Erythroblast (primary cell): ENCODE data around the gene SPATA3.

Experiments used
- GATA1 ChIP-seq: IDR thresholded peaks from 2 replicates; pipeline ENCODE4 v1.6.1; 2011; ENCODE audit warnings: low read depth, mild to moderate bottlenecking, control low read depth, low read length, moderate library complexity
- POLR2A ChIP-seq: IDR thresholded peaks from 2 replicates; pipeline ENCODE4 v1.6.1; 2011; ENCODE audit warnings: mild to moderate bottlenecking, low read length

DNA sequence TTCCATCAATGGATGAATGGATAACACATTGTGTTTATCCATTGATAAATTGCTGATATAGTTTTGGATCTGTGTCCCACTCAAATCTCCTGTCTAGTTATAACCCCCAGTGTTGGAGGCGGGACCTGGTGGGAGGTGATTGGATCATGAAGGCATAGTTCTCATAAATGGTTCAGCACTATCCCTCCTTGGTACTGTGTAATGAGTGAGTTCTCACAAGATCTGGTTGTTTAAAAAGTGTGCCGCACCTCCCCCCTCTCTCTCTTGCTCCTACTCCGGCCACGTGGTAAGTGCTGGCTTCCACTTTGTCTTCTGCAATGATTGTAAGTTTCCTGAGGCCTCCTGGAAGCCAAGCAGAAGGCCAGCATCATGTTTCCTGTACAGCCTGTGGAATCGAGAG, 23.9 kb upstream of the SPATA3 start:
- TF ChIP-seq POLR2A, result no peak
- no peak for TF ChIP-seq GATA1
